Measurements from ENCODE around the gene NRXN3.

DNA sequence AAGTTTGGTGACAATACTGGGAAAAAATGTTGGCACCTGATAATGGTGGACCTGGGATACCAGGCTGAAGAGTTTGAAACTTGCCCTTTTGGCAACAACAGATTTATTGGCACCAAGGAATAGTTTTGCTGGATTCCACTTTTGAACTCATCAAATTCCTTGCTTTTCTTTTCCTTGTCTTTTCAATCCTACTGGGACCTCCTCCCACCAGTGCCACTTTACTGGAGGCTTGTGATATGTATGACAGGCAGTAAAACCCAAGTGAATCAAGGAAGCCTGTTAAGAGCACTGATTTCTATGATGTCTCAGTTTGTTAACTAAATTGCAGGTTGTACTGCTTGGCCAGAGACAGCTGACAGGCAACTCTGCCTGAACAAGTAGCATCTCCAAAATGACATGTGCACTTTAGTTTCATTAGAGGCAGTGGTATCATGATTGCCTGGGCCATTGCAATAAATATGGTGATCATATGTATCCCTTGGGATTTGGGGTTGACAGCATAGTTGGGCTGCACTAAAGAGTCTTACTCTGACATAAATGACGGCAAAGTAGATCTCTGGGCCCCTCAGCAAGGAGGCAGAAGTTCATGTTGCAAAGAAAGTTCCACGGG is 1475.7 kb downstream of the NRXN3 start:
- TF ChIP-seq, protein P1, sequence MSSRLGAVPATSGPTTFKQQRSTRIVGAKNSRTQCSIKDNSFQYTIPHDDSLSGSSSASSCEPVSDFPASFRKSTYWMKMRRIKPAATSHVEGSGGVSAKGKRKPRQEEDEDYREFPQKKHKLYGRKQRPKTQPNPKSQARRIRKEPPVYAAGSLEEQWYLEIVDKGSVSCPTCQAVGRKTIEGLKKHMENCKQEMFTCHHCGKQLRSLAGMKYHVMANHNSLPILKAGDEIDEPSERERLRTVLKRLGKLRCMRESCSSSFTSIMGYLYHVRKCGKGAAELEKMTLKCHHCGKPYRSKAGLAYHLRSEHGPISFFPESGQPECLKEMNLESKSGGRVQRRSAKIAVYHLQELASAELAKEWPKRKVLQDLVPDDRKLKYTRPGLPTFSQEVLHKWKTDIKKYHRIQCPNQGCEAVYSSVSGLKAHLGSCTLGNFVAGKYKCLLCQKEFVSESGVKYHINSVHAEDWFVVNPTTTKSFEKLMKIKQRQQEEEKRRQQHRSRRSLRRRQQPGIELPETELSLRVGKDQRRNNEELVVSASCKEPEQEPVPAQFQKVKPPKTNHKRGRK (CRISPR knock-in tag; IDR thresholded peaks at IDR 0.05) = no peak
- TF ChIP-seq, protein P2, sequence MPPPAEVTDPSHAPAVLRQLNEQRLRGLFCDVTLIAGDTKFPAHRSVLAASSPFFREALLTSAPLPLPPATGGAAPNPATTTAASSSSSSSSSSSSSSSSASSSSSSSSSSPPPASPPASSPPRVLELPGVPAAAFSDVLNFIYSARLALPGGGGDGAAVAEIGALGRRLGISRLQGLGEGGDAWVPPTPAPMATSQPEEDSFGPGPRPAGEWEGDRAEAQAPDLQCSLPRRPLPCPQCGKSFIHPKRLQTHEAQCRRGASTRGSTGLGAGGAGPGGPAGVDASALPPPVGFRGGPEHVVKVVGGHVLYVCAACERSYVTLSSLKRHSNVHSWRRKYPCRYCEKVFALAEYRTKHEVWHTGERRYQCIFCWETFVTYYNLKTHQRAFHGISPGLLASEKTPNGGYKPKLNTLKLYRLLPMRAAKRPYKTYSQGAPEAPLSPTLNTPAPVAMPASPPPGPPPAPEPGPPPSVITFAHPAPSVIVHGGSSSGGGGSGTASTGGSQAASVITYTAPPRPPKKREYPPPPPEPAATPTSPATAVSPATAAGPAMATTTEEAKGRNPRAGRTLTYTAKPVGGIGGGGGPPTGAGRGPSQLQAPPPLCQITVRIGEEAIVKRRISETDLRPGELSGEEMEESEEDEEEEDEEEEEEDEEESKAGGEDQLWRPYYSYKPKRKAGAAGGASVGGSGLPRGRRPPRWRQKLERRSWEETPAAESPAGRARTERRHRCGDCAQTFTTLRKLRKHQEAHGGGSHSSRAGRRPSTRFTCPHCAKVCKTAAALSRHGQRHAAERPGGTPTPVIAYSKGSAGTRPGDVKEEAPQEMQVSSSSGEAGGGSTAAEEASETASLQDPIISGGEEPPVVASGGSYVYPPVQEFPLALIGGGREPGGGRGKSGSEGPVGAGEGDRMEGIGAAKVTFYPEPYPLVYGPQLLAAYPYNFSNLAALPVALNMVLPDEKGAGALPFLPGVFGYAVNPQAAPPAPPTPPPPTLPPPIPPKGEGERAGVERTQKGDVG (CRISPR knock-in tag; IDR thresholded peaks at IDR 0.05; ENCODE audit: borderline replicate concordance) = no peak
- TF ChIP-seq POLR2AphosphoS5 (IDR thresholded peaks at IDR 0.05; ENCODE audit: low read depth, low read length) (no peak), TAF1 (CRISPR knock-in tag; IDR thresholded peaks at IDR 0.05) (no peak), EP300 (IDR thresholded peaks at IDR 0.05; ENCODE audit: low read depth in 2 of 2, low read length in 2 of 2) (no peak), EP300 (CRISPR knock-in tag; IDR thresholded peaks at IDR 0.05; ENCODE audit: borderline replicate concordance) (no peak), ZKSCAN8 (CRISPR knock-in tag; IDR thresholded peaks at IDR 0.05; ENCODE audit: borderline replicate concordance) (no peak)
- TF ChIP-seq, protein P3, sequence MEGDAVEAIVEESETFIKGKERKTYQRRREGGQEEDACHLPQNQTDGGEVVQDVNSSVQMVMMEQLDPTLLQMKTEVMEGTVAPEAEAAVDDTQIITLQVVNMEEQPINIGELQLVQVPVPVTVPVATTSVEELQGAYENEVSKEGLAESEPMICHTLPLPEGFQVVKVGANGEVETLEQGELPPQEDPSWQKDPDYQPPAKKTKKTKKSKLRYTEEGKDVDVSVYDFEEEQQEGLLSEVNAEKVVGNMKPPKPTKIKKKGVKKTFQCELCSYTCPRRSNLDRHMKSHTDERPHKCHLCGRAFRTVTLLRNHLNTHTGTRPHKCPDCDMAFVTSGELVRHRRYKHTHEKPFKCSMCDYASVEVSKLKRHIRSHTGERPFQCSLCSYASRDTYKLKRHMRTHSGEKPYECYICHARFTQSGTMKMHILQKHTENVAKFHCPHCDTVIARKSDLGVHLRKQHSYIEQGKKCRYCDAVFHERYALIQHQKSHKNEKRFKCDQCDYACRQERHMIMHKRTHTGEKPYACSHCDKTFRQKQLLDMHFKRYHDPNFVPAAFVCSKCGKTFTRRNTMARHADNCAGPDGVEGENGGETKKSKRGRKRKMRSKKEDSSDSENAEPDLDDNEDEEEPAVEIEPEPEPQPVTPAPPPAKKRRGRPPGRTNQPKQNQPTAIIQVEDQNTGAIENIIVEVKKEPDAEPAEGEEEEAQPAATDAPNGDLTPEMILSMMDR (CRISPR knock-in tag; IDR thresholded peaks at IDR 0.05) = no peak

Measured in HepG2 (cell line).